Upper lobe of left lung (tissue), 6 donors: ENCODE measurements around the gene CYP19A1. TPM values are rescaled to one million over a fixed set of nuclear protein-coding genes. Genes with fewer than 3 reads are reported as not detected.

ENCODE experiments used
- ATAC-seq, 2 donors: fragments of 200-7000 bp; cut with Tn5 transposase; one replicate each; pipeline ENCODE4 v1.9.1; 2022; ENCODE audit warnings: mild to moderate bottlenecking in 2 of 2, moderate library complexity in 2 of 2; ENCODE audit not compliant: low FRiP score in 2 of 2
- DNase-seq, 2 donors: peaks; one replicate each; pipeline ENCODE4 v3.0.0-alpha.2; 2019 to 2020
- H3K27ac ChIP-seq, 4 donors: fragments of 200-600 bp; sonication (generic); one replicate each; pipeline ENCODE4 v1.5.1; 2016 to 2019
- H3K27me3 ChIP-seq, 4 donors: fragments of 200-600 bp; sonication (generic); one replicate each; pipeline ENCODE4 v1.5.1; 2017 to 2019
- H3K36me3 ChIP-seq, 4 donors: fragments of 200-600 bp; sonication (generic); one replicate each; pipeline ENCODE4 v1.5.1; 2016 to 2019
- H3K4me1 ChIP-seq, 4 donors: fragments of 200-600 bp; sonication (generic); one replicate each; pipeline ENCODE4 v1.5.1; 2018 to 2019
- H3K4me3 ChIP-seq, 4 donors: fragments of 200-600 bp; sonication (generic); one replicate each; pipeline ENCODE4 v1.5.1; 2017 to 2019; ENCODE audit warnings: mild to moderate bottlenecking in 2 of 4, moderate library complexity in 1 of 4
- H3K9me3 ChIP-seq, 4 donors: fragments of 200-600 bp; sonication (generic); one replicate each; pipeline ENCODE4 v1.5.1; 2018 to 2019
- EP300 ChIP-seq, 4 donors: sonication (generic); formaldehyde crosslinking; IDR thresholded peaks; one replicate each; pipeline ENCODE4 v1.5.1; 2017; ENCODE audit warnings: antibody characterized with exemption in 4 of 4, control low read depth in 2 of 4
- POLR2A ChIP-seq, 4 donors: fragments of 450-650 bp; IDR thresholded peaks; one replicate each; pipeline ENCODE4 v1.5.1; 2016 to 2017; ENCODE audit warnings: antibody characterized with exemption in 4 of 4, mild to moderate bottlenecking in 2 of 4
- POLR2AphosphoS5 ChIP-seq, 2 donors: sonication (generic); formaldehyde crosslinking; IDR thresholded peaks; one replicate each; pipeline ENCODE4 v1.5.1; 2017; ENCODE audit warnings: antibody characterized with exemption in 2 of 2
- WGBS, 2 donors: methylation state at CpG; one replicate each; pipeline ENCODE4 v1.1.5; 2017 to 2018; 5-methylcytosine and 5-hydroxymethylcytosine counted together
- small RNA-seq, 4 donors: library from RNA; depleted of rRNA; stranded (forward); fragments of <200 nt; gene quantifications; one replicate each; pipeline ENCODE3, GENCODE V24; 2016
- total RNA-seq, 6 donors: library from RNA; depleted of rRNA in 4 of 6; stranded (reverse); fragments of >200 nt in 4 of 6; gene quantifications; one replicate each; pipeline versions ENCODE4 v1.1.0 to v1.2.1, GENCODE V29; 2016 to 2021
- TF ChIP-seq, protein P1 (sequence below), 6 experiments: fragments of 450-650 bp in 4 of 6; fragments of 200-600 bp in 2 of 6; sonication (generic) in 2 of 6; IDR thresholded peaks; one replicate each; pipeline ENCODE4 v1.5.1; 2016 to 2019; ENCODE audit warnings: antibody characterized with exemption in 6 of 6
- donor health status: DM: no; HTN: no; CAD: no; lungs with moderate emphysema.
- donor health status: DM: no; HTN: yes; CAD: no; lungs with severe emphysema.

Gene CYP19A1
- total RNA-seq, 6 donors from 2014 or later, result 0.52 to 8.4 (median 1.0) TPM; not detected in 2

DNA sequence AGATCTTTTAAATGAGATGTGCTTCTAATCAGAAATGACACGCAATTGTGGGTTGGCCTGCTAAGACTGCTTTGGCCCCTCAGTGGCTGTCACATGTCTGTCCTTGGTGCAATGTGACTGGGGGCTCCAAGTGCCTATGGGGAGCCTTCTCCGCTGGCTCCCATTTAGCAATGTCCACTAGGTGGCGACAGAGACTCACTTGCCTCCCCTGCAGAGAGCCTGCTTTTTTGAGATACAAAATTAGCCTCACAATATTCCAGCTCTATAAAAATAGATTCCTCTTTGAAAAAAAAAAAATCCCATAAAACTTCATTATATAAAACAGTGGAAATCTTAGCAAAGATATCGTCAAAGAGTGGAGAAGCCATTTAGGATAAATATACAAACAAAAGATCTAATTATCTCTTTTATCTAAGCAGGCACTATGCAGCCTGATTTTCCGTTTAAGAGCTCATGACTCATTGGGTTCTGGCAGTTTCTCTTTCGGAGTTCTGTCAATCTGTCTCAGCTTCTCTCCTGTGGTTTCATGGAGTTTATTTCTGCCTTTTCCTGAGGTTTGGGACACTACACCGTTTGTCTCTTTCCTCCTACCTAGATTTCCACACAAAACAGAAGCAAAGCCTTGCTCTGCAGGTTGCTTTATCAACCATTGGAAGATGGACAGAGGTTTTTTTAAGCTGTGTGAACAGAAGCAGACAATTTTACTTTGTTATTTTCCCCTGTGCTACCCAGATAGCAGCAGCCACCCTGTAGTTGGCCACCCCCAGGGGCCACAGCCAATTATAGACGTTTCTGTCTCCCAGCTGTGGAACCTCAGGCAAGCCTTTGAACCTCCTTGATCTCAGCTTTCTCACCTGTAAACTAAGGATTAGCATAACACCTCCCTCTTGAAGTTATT lies 175.3 kb downstream of the CYP19A1 start:
- Histone ChIP-seq H3K4me1 (peaks cover 0 to 7% (median 3%) of the 10 kb centered on the region in 4 donors), H3K36me3 (no peaks in the 10 kb centered on the region), H3K27me3 (no peaks in the 10 kb centered on the region), H3K4me3 (peak overlapping the region in 1 of 4 donors; percentile 16), H3K9me3 (no peaks in the 10 kb centered on the region), H3K27ac (no peak overlapping the region)
- WGBS, 2 donors, result 5 to 6% methylated on average over 8 of the region's 8 CpGs
- TF ChIP-seq, protein P1, sequence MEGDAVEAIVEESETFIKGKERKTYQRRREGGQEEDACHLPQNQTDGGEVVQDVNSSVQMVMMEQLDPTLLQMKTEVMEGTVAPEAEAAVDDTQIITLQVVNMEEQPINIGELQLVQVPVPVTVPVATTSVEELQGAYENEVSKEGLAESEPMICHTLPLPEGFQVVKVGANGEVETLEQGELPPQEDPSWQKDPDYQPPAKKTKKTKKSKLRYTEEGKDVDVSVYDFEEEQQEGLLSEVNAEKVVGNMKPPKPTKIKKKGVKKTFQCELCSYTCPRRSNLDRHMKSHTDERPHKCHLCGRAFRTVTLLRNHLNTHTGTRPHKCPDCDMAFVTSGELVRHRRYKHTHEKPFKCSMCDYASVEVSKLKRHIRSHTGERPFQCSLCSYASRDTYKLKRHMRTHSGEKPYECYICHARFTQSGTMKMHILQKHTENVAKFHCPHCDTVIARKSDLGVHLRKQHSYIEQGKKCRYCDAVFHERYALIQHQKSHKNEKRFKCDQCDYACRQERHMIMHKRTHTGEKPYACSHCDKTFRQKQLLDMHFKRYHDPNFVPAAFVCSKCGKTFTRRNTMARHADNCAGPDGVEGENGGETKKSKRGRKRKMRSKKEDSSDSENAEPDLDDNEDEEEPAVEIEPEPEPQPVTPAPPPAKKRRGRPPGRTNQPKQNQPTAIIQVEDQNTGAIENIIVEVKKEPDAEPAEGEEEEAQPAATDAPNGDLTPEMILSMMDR (IDR thresholded peaks at IDR 0.05), result peak; percentile 70 to 90 (median 76)
- TF ChIP-seq POLR2A (IDR thresholded peaks at IDR 0.05) (no peak), EP300 (IDR thresholded peaks at IDR 0.05) (no peak), POLR2AphosphoS5 (IDR thresholded peaks at IDR 0.05) (no peak)
- DNase-seq, result peak in 1 of 2 donors; percentile 67
- peak; percentile 84 to 92 for ATAC-seq

DNA sequence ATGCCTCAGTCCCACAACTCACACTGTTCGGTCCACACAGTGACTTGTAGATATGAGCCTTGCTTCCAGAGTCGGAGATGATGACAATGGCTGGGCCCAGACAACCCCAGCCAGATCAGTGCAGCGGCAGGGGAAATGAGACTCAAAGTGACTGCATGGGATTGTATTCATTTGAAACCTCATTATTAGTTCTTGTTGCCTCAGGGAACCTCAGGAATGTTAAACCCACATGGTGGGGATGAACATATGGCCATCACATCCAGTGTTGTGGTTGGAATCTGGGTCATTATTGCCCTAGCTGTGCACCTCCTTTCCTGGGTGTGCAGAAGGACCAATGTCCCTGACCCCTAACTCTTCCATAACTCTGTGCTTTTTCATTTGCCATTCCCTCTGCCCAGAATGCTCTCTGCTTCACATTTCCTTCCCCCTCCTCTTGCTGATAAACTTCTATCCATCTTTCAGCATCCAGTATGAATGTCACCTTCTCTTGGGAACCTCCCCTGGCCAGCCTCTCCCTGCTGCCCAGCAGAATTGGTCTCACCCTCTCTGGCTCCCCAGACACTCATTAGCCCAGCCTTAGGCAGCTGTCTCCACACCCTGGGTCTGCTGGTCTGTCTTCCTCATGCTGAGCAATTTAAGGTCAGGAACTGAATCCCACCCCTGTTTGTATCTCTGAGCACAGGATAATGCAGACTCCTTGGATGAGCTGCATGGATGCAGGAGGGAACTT lies 176.7 kb downstream of the CYP19A1 start:
- Histone ChIP-seq H3K27me3 (no peaks in the 10 kb centered on the region), H3K9me3 (no peaks in the 10 kb centered on the region), H3K36me3 (no peaks in the 10 kb centered on the region), H3K27ac (no peak overlapping the region), H3K4me1 (peaks cover 0 to 7% (median 3%) of the 10 kb centered on the region in 4 donors), H3K4me3 (no peak overlapping the region)
- TF ChIP-seq, protein P1 (IDR thresholded peaks at IDR 0.05), result no peak
- TF ChIP-seq POLR2A (IDR thresholded peaks at IDR 0.05) (no peak), EP300 (IDR thresholded peaks at IDR 0.05) (no peak), POLR2AphosphoS5 (IDR thresholded peaks at IDR 0.05) (no peak)
- ATAC-seq, result no peak
- no peak for DNase-seq
- 76 to 87% methylated on average over 3 of the region's 3 CpGs for WGBS, 2 donors

DNA sequence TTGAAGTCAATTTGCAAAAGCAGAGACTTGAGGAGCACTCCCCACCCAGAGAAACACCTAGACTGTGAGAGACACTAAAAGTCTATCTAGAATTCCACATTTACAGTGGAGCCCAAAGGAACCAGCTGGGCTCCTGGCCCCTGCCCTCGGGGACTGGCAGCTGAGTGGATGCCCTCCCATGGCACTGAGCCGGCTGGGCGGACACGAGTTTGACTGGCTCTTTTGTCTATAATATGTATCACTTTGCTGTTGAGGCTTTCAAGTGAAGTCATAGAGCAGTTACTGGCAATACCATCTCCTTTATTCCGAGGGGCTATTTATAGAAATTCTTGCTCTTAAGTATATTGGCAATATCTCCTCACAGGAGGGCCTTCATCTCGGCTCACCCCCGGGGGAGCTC lies 177.9 kb downstream of the CYP19A1 start:
- Histone ChIP-seq H3K36me3 (no peaks in the 10 kb centered on the region), H3K9me3 (no peaks in the 10 kb centered on the region), H3K4me1 (peaks cover 0 to 7% (median 3%) of the 10 kb centered on the region in 4 donors), H3K4me3 (no peak overlapping the region), H3K27me3 (no peaks in the 10 kb centered on the region), H3K27ac (no peak overlapping the region)
- 66 to 78% methylated on average over 7 of the region's 7 CpGs for WGBS, 2 donors
- ATAC-seq (no peak), DNase-seq (peak in 1 of 2 donors; percentile 24)
- no peak for TF ChIP-seq POLR2AphosphoS5 (IDR thresholded peaks at IDR 0.05)
- TF ChIP-seq EP300 (IDR thresholded peaks at IDR 0.05), result no peak
- TF ChIP-seq POLR2A (IDR thresholded peaks at IDR 0.05), result no peak
- TF ChIP-seq, protein P1 (IDR thresholded peaks at IDR 0.05), result no peak

Small RNA genes lying within 50 kb of the gene (small RNA-seq; reads per million reads assigned to genes)
- gene AC020891.4, result 0 reads per million in 4 donors
- 0 reads per million in 4 donors for gene MIR4713
- 0 to 0.99 (median 0.03) reads per million in 4 donors for gene MIR7973-1

Other genes with a start within 250 kb of the CYP19A1 start
- 10 to 100 TPM in 1 of 6 donors, 1 to 10 TPM in 5; 4.2 to 12.4 (median 7.1) TPM for gene TNFAIP8L3, start 243.7 kb downstream of the CYP19A1 start, total RNA-seq
- 10 to 100 TPM; 21.3 to 84.2 (median 46.5) TPM for gene GLDN, start 3.1 kb upstream of the CYP19A1 start, total RNA-seq